Hepatocyte (in vitro differentiated cells): Measurements from ENCODE around the gene COMMD3. TPM values are rescaled to one million over a fixed set of nuclear protein-coding genes. Genes with fewer than 3 reads are reported as not detected.

Source experiments
- polyA plus RNA-seq: library from polyadenylated mRNA; unstranded; fragments of >200 nt; fragmentation: Nextera tagmentation; extraction: Ambion mirVana; gene quantifications from 2 replicates; pipeline ENCODE4 v1.2.1, GENCODE V29; 2016
- small RNA-seq: library from RNA; depleted of rRNA; stranded (forward); fragments of <200 nt; gene quantifications from one replicate; pipeline ENCODE3, GENCODE V24; 2014
- total RNA-seq: library from RNA; depleted of rRNA; stranded (reverse); fragments of >200 nt; gene quantifications from 2 replicates; pipeline ENCODE4 v1.2.3, GENCODE V29; 2014

COMMD3 gene
- total and polyA plus RNA-seq, 2 experiments from 2014 or later: 55.1 to 92.3 TPM

Small RNA genes within 50 kb of the gene (small RNA-seq; reads per million reads assigned to genes)
- not detected for gene AL158211.3

Other genes with a start within 250 kb of the COMMD3 start
- not detected in 2 replicates for gene EBLN1, start 98.4 kb upstream of the COMMD3 start, total RNA-seq
- not detected in 2 replicates for gene EBLN1, start 98.4 kb upstream of the COMMD3 start, polyA plus RNA-seq
- 49.1 and 59.8 TPM in 2 replicates for gene BMI1, start 4.7 kb downstream of the COMMD3 start, total RNA-seq
- gene BMI1, start 4.7 kb downstream of the COMMD3 start, polyA plus RNA-seq: 23.5 and 25.5 TPM in 2 replicates
- 0.17 and 0.28 TPM in 2 replicates for gene SPAG6, start 29.1 kb downstream of the COMMD3 start, total RNA-seq
- 0.24 TPM in 1 of 2 replicates, not detected in the other for gene SPAG6, start 29.1 kb downstream of the COMMD3 start, polyA plus RNA-seq